ENCODE results near the gene PALD1. TPM values are rescaled to one million over a fixed set of nuclear protein-coding genes. Genes with fewer than 3 reads are reported as not detected.

The PALD1 gene
- polyA plus RNA-seq, 1 of the 3 experiments (the other 2 are of a cell fraction): 0.16 TPM

- ChIA-PET CTCF (no interaction called here), POLR2A (no interaction called here)
- H3K27me3 ChIP-seq (ENCODE audit: insufficient read depth): no peaks in the 10 kb centered on the region
- no peaks in the 10 kb centered on the region for H3K9me3 ChIP-seq
- H3K27ac ChIP-seq (ENCODE audit: low read depth in 2 of 2, low read length in 1 of 2): no peak overlapping the region
- no peak for DNase-seq
- H4K20me1 ChIP-seq (ENCODE audit: insufficient read depth): no peaks in the 10 kb centered on the region
- WGBS (ENCODE audit: low lambda C conversion rate): 84% methylated on average over 3 of the region's 3 CpGs
- no peak overlapping the region for H3K9ac ChIP-seq
- H3K4me1 ChIP-seq (ENCODE audit: control insufficient read depth in 1 of 2, insufficient read depth in 2 of 2, low read depth in 1 of 2, low read length in 1 of 2): peaks cover 0 to 7% of the 10 kb centered on the region in 2 experiments; a peak in 1 of 4 replicates
- H3F3A ChIP-seq (replicated peaks; ENCODE audit: insufficient read depth): no peaks in the 10 kb centered on the region
- H3K36me3 ChIP-seq (replicated peaks in 1 of 2; ENCODE audit: control insufficient read depth in 1 of 2, insufficient read depth in 2 of 2, low read length in 1 of 2): no peaks in the 10 kb centered on the region
- no peak overlapping the region for H3K4me3 ChIP-seq (ENCODE audit: low read depth in 2 of 2, low read length in 1 of 2)
- no peaks in the 10 kb centered on the region for H3K9me2 ChIP-seq
- no peaks in the 10 kb centered on the region for H3K79me2 ChIP-seq (ENCODE audit: insufficient read depth)
- TF ChIP-seq EP300 (IDR thresholded peaks at IDR 0.05; ENCODE audit: borderline replicate concordance in 1 of 2, low read depth in 1 of 2, low read length in 1 of 2) (no peak), RAD21 (IDR thresholded peaks at IDR 0.05; ENCODE audit: low read length) (no peak), TEAD4 (IDR thresholded peaks at IDR 0.05; ENCODE audit: borderline replicate concordance, insufficient read depth) (no peak), FOXM1 (IDR thresholded peaks at IDR 0.05; ENCODE audit: low read depth) (no peak), REST (IDR thresholded peaks at IDR 0.05; ENCODE audit: low read depth, low read length) (no peak), FOSL2 (IDR thresholded peaks at IDR 0.05; ENCODE audit: borderline replicate concordance, low read depth) (no peak), GATA2 (CRISPR knock-in tag; IDR thresholded peaks at IDR 0.05) (no peak), RXRA (IDR thresholded peaks at IDR 0.05; ENCODE audit: borderline replicate concordance, low read depth) (no peak), MAX (IDR thresholded peaks at IDR 0.05; ENCODE audit: low read depth) (no peak), RCOR1 (IDR thresholded peaks at IDR 0.05; ENCODE audit: low read length) (no peak), IRF3 (IDR thresholded peaks at IDR 0.05; ENCODE audit: low read depth, low read length) (no peak), USF1 (IDR thresholded peaks at IDR 0.05; ENCODE audit: borderline replicate concordance, low read depth) (no peak), SIN3A (IDR thresholded peaks at IDR 0.05; ENCODE audit: borderline replicate concordance, low read depth, low read length) (no peak), ELF1 (IDR thresholded peaks at IDR 0.05) (no peak), MEF2A (IDR thresholded peaks at IDR 0.05; ENCODE audit: borderline replicate concordance, low read depth) (no peak), ZBTB33 (IDR thresholded peaks at IDR 0.05; ENCODE audit: borderline replicate concordance, low read depth) (no peak), TAF1 (IDR thresholded peaks at IDR 0.05; ENCODE audit: borderline replicate concordance, low read depth, low read length) (no peak), CTCF (IDR thresholded peaks at IDR 0.05) (no peak), TCF12 (IDR thresholded peaks at IDR 0.05) (no peak)
- H3K4me2 ChIP-seq: no peak overlapping the region
- no peak overlapping the region for H2AFZ ChIP-seq (ENCODE audit: low read depth)
These were observed 23.8 kb downstream of the PALD1 start for GRCh38 chr10:70502406-70502805.

Data from SK-N-SH (cell line).